Panc1 (cell line): ENCODE measurements around the gene VSIG2.

Experiments used
- REST ChIP-seq, 2 experiments: IDR thresholded peaks; 2 replicates each; pipeline ENCODE4 v1.6.1; 2011 to 2012; ENCODE audit warnings: low read depth in 2 of 2, control low read depth in 1 of 2, low read length in 1 of 2, mild to moderate bottlenecking in 1 of 2, moderate library complexity in 1 of 2; ENCODE audit not compliant: insufficient read depth in 1 of 2
- SIN3A ChIP-seq: IDR thresholded peaks from 2 replicates; pipeline ENCODE4 v1.6.1; 2012; ENCODE audit warnings: low read depth, mild to moderate bottlenecking, low read length, moderate library complexity, borderline replicate concordance; ENCODE audit not compliant: insufficient read depth
- TCF7L2 ChIP-seq: IDR thresholded peaks from 2 replicates; pipeline ENCODE4 v1.6.1; 2011; ENCODE audit warnings: mild to moderate bottlenecking, low read depth, low read length, inconsistent platforms
- TF ChIP-seq, protein P1 (sequence below): fragments of 450-650 bp; IDR thresholded peaks from 2 replicates; pipeline ENCODE4 v1.5.1; 2017; ENCODE audit warnings: mild to moderate bottlenecking

DNA sequence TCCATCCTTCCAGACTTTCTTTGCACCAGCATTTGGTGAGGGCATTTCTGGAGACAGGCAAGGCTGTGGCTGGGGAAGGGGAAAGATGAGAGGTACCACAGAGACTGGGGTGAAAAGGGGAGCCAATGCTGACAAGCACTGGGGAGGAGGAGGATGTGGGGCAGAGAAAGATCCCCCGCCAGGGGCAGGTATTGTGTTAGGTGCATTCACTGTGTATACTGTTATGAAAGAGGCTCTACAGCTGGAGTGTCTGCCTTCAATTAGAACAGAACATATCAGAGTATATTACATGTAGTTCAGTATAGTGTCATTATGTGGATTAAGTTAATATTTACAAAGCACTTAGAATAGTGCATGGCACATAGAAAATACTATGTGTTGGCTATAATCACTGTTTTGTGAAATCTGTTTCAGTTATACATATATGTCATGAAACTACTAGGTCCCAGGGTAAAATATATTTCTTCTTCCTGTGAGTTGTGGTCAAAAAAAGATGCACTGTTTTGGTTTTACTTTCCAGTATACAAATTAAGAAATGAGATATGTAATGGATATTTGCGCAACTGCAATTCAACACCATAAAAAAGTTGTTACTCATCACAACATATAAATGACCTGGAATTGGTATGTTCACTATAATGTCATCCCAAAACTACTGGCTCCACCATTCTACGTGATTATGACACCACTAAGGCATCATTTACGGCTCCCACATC, 39.7 kb upstream of the VSIG2 start:
- TF ChIP-seq SIN3A (no peak), REST (IDR thresholded peaks at IDR 0.05; ENCODE audit: insufficient read depth in 1 of 2, low read depth in 2 of 2, low read length in 1 of 2) (no peak), TCF7L2 (no peak)
- TF ChIP-seq, protein P1, sequence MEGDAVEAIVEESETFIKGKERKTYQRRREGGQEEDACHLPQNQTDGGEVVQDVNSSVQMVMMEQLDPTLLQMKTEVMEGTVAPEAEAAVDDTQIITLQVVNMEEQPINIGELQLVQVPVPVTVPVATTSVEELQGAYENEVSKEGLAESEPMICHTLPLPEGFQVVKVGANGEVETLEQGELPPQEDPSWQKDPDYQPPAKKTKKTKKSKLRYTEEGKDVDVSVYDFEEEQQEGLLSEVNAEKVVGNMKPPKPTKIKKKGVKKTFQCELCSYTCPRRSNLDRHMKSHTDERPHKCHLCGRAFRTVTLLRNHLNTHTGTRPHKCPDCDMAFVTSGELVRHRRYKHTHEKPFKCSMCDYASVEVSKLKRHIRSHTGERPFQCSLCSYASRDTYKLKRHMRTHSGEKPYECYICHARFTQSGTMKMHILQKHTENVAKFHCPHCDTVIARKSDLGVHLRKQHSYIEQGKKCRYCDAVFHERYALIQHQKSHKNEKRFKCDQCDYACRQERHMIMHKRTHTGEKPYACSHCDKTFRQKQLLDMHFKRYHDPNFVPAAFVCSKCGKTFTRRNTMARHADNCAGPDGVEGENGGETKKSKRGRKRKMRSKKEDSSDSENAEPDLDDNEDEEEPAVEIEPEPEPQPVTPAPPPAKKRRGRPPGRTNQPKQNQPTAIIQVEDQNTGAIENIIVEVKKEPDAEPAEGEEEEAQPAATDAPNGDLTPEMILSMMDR = no peak
